Activated CD4-positive, CD25-positive, alpha-beta regulatory T cell treated with anti-CD3 and anti-CD28 coated beads, Interleukin-2, amount 50 U/mL, for 16 hours (primary cell): Measurements from ENCODE around the gene PLA2R1.

ENCODE experiments used
- DNase-seq: peaks from one replicate; pipeline ENCODE4 v3.0.0-alpha.2; 2020; ENCODE audit warnings: low read depth, low spot score

The PLA2R1 gene

GRCh38 chr2:159933727-159934049, 128.7 kb downstream of the PLA2R1 start:
- DNase-seq = no peak

GRCh38 chr2:159933040-159933726, 129.2 kb downstream of the PLA2R1 start:
- DNase-seq = no peak

- no peak for DNase-seq
Observed at GRCh38 chr2:159926695-159927094, 135.7 kb downstream of the PLA2R1 start.

GRCh38 chr2:159925975-159926374, 136.4 kb downstream of the PLA2R1 start:
- DNase-seq = no peak

- DNase-seq = no peak
Observed at GRCh38 chr2:159922563-159922962, 139.9 kb downstream of the PLA2R1 start.

- peak; percentile 40 for DNase-seq
Observed at GRCh38 chr2:159921752-159922404, 140.5 kb downstream of the PLA2R1 start.

GRCh38 chr2:159916511-159916910, 145.9 kb downstream of the PLA2R1 start:
- no peak for DNase-seq

GRCh38 chr2:159913900-159914299, 148.5 kb downstream of the PLA2R1 start:
- no peak for DNase-seq

- no peak for DNase-seq
Observed at GRCh38 chr2:159912580-159912979, 149.8 kb downstream of the PLA2R1 start.

GRCh38 chr2:159910951-159911350, 151.5 kb downstream of the PLA2R1 start:
- no peak for DNase-seq

GRCh38 chr2:159908623-159909022, 153.8 kb downstream of the PLA2R1 start:
- no peak for DNase-seq

GRCh38 chr2:159907909-159908308, 154.5 kb downstream of the PLA2R1 start:
- no peak for DNase-seq

- DNase-seq = no peak
Observed at GRCh38 chr2:159905926-159906714, 156.3 kb downstream of the PLA2R1 start.

- DNase-seq = no peak
Observed at GRCh38 chr2:159904959-159905305, 157.5 kb downstream of the PLA2R1 start.

GRCh38 chr2:159904127-159904958, 158.1 kb downstream of the PLA2R1 start, which contains the start of gene LY75:
Gene LY75 (minus strand): TSS chr2:159904756.
- peak; percentile 67 for DNase-seq

- DNase-seq = peak; percentile 37
Observed at GRCh38 chr2:159903443-159904126, 158.8 kb downstream of the PLA2R1 start.

GRCh38 chr2:159902722-159903121, 159.7 kb downstream of the PLA2R1 start:
- no peak for DNase-seq

- no peak for DNase-seq
Observed at GRCh38 chr2:159900343-159900742, 162.1 kb downstream of the PLA2R1 start.

GRCh38 chr2:159898441-159898840, 164.0 kb downstream of the PLA2R1 start:
- no peak for DNase-seq

GRCh38 chr2:159897720-159898119, 164.7 kb downstream of the PLA2R1 start:
- no peak for DNase-seq

GRCh38 chr2:159897081-159897480, 165.3 kb downstream of the PLA2R1 start:
- DNase-seq = no peak
